ENCODE measurements around the gene LGMN.
"Not testable (repeated sequence)": the region's sequence is repeated elsewhere in the genome, so short reads cannot be mapped to it uniquely, and the experiment has no call there.

Gene LGMN

DNA sequence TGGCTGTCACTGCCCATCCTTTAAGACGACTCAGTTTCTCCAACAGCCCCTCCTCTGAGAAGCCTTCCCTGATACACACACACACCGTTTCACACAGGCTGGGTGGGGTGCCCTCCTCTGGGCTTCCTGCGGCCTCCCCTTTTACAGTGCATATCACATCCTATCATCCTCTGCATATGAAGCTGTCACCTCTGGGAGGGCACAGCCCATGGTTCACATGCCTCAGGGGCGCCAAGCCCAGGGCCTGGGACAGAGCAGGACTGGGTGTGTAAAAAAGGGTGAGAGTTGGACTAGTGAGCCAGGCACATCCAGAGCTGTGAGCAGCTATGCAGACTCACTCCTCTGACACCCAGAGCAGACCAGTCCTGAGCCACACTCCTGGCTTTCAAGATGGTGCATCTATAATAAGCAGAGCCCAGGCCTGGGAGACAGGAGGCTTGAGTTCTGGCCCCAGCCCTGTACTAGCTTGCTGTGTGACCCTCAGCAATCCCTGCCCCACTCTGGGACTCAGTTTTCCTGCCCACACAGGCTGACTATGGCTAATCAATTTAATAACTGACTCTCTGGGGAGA is 62.6 kb downstream of the LGMN start:
- DNase-seq (ENCODE audit: low read depth, low spot score) = no peak
- in situ Hi-C loops (cut with HindIII; ENCODE audit: low sequenced_read_pairs) = no loop called here
- H3K4me3 ChIP-seq (ENCODE audit: low read depth, low read length) = no peak overlapping the region
- no peak for TF ChIP-seq CTCF (IDR thresholded peaks at IDR 0.05; ENCODE audit: low read depth, low read length)

DNA sequence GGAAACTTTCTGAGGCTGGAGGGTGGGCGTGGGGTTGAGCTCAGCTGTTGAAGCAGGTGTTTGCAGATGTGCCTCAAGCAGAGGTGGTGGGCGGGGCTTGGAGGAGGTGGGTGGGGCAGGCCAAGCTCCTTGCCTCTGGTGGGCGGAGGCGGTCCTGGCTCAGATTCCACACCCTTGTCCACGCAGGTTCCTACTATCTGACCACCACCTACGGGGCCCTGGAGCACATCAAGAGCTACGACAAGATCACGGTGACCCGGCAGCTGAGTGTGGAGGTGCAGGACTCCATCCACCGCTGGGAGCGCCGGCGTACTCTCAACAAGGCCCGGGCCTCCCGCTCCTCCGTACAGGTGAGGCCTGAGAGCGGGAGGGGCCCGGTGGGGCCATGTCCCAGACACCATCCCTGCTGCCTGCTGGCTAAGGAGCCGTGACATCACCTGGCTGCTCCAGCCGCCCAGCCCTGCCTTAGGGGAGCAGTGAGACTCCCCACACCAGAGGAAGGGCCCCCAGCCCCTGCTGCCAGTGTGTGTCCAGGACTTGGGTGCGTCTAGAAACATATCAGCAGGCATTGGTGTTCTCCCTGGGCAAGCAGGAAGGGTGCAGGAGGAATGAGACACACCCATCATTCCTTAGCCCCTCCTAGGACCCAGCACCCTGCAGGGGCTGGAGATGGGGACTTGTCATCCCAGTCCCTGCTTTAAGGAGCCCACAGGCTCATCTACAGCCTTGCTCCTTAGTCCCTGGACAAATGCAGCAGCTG is 63.4 kb downstream of the LGMN start:
- no peak overlapping the region for H3K4me3 ChIP-seq (ENCODE audit: low read depth, low read length)
- no peak for DNase-seq (ENCODE audit: low read depth, low spot score)
- in situ Hi-C loops (cut with HindIII; ENCODE audit: low sequenced_read_pairs) = no loop called here
- no peak for TF ChIP-seq CTCF (IDR thresholded peaks at IDR 0.05; ENCODE audit: low read depth, low read length)

DNA sequence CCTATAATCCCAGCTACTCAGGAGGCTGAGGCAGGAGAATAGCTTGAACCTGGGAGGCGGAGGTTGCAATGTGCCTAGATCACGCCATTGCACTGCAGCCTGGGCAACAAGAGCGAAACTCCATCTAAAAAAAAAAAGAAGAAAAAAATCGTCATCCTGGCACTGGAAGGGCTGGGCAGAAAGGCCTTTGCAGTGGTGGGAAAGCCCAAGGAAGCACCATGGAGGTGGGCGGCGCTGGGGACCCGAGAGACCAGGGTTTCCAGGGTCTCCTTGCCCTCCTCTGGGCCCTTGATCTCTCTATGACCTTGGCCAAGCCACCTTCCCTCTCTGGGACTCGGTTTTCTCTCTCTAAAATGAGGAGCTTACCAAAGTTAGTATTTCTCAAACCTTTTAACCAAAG is 65.4 kb downstream of the LGMN start:
- no peak for TF ChIP-seq CTCF (IDR thresholded peaks at IDR 0.05; ENCODE audit: low read depth, low read length)
- in situ Hi-C loops (cut with HindIII; ENCODE audit: low sequenced_read_pairs) = no loop called here
- DNase-seq (ENCODE audit: low read depth, low spot score) = no peak
- H3K4me3 ChIP-seq (ENCODE audit: low read depth, low read length) = no peak overlapping the region

- in situ Hi-C loops (cut with HindIII; ENCODE audit: low sequenced_read_pairs) = no loop called here
- DNase-seq (ENCODE audit: low read depth, low spot score) = peak; percentile 77
- peak; percentile 97 for TF ChIP-seq CTCF (IDR thresholded peaks at IDR 0.05; ENCODE audit: low read depth, low read length)
- no peak overlapping the region for H3K4me3 ChIP-seq (ENCODE audit: low read depth, low read length)
These were observed 67.4 kb downstream of the LGMN start for GRCh38 chr14:92680781-92681650.

DNA sequence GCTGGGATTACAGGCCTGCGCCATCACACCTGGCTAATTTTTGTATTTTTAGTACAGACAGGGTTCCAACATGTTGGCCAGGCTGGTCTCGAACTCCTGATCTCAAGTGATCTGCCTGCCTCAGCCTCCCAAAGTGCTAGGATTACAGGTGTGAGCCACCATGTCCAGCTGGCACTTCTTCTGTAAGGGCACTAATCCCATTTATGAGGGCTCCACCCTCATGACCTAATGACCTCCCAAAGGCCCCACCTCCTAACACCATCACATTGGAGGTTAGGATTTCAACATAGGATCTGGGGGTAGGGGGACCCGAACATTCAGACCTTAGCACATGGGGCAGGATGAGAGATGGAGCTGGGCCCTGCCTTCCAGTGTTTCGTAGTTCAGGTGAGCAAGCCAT is 68.1 kb downstream of the LGMN start:
- in situ Hi-C loops (cut with HindIII; ENCODE audit: low sequenced_read_pairs); H3K4me3 ChIP-seq (ENCODE audit: low read depth, low read length); DNase-seq (ENCODE audit: low read depth, low spot score): not testable (repeated sequence)

DNA sequence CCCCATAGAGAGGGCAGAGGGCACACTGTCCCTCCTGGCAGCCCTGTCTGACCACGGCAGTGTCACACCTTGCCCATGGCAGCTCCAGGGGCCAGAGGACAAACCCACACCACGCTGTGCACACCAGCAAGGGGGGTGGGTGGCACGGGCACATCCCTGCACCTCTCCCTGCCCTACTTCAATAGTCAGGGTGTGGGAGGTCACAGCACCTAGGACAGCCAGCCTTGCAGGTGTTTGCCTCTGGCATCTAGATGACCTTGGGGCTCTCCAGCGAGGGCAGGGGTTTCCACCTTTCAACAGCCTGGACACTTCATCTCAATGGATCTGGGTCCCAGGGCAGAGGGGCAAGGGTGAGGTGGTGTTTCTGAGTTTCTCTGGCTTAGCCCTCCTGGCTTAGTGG is 69.2 kb downstream of the LGMN start:
- no peak overlapping the region for H3K4me3 ChIP-seq (ENCODE audit: low read depth, low read length)
- no peak for DNase-seq (ENCODE audit: low read depth, low spot score)
- TF ChIP-seq CTCF (IDR thresholded peaks at IDR 0.05; ENCODE audit: low read depth, low read length) = no peak
- in situ Hi-C loops (cut with HindIII; ENCODE audit: low sequenced_read_pairs) = no loop called here

DNA sequence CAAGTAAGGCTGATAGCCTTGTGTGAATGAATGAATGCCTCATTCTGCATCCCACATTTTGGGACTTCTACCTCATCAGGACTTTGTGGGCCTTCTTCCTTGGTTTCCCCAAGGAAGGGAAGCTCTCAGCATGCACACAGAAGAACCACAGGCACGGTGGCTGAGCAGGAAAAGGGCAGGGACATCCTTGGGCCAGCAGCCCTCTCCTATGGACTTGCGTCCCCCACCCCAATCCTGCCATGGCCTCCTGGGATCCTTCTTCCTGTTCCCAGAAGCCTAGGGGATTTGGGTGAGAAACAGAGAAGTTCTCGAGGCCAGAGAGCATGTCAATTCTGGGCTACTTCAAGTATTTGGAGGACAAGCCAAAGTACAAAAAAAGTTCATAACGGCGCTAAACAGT is 69.7 kb downstream of the LGMN start:
- no peak for DNase-seq (ENCODE audit: low read depth, low spot score)
- no peak overlapping the region for H3K4me3 ChIP-seq (ENCODE audit: low read depth, low read length)
- in situ Hi-C loops (cut with HindIII; ENCODE audit: low sequenced_read_pairs) = no loop called here
- no peak for TF ChIP-seq CTCF (IDR thresholded peaks at IDR 0.05; ENCODE audit: low read depth, low read length)

All from astrocyte of the spinal cord (primary cell).